ENCODE results near the gene NHEJ1.
A peak's percentile ranks its signal among the peaks of the same experiment; 100 is the strongest.

Gene NHEJ1

GRCh38 chr2:219128396-219128795 is 32.2 kb downstream of the NHEJ1 start:
- no peak for TF ChIP-seq CTCF (conservative IDR thresholded peaks at IDR 0.05; ENCODE audit: control insufficient read depth, insufficient read depth, low read depth, low read length)
- no peak overlapping the region for H3K4me3 ChIP-seq (ENCODE audit: control insufficient read depth, low read depth, low read length)
- DNase-seq (ENCODE audit: low read depth) = no peak

GRCh38 chr2:219127037-219127635 is 33.5 kb downstream of the NHEJ1 start:
- H3K4me3 ChIP-seq (ENCODE audit: control insufficient read depth, low read depth, low read length) = no peak overlapping the region
- DNase-seq (ENCODE audit: low read depth) = no peak
- no peak for TF ChIP-seq CTCF (conservative IDR thresholded peaks at IDR 0.05; ENCODE audit: control insufficient read depth, insufficient read depth, low read depth, low read length)

GRCh38 chr2:219126555-219126954 is 34.1 kb downstream of the NHEJ1 start:
- no peak for TF ChIP-seq CTCF (conservative IDR thresholded peaks at IDR 0.05; ENCODE audit: control insufficient read depth, insufficient read depth, low read depth, low read length)
- no peak overlapping the region for H3K4me3 ChIP-seq (ENCODE audit: control insufficient read depth, low read depth, low read length)
- no peak for DNase-seq (ENCODE audit: low read depth)

- peak; percentile 65 for DNase-seq (ENCODE audit: low read depth)
- no peak for TF ChIP-seq CTCF (conservative IDR thresholded peaks at IDR 0.05; ENCODE audit: control insufficient read depth, insufficient read depth, low read depth, low read length)
- H3K4me3 ChIP-seq (ENCODE audit: control insufficient read depth, low read depth, low read length) = no peak overlapping the region
Measured at GRCh38 chr2:219125886-219126270, 34.7 kb downstream of the NHEJ1 start.

- no peak overlapping the region for H3K4me3 ChIP-seq (ENCODE audit: control insufficient read depth, low read depth, low read length)
- DNase-seq (ENCODE audit: low read depth) = peak; percentile 100
- TF ChIP-seq CTCF (conservative IDR thresholded peaks at IDR 0.05; ENCODE audit: control insufficient read depth, insufficient read depth, low read depth, low read length) = no peak
Measured at GRCh38 chr2:219125225-219125885, 35.3 kb downstream of the NHEJ1 start.

- TF ChIP-seq CTCF (conservative IDR thresholded peaks at IDR 0.05; ENCODE audit: control insufficient read depth, insufficient read depth, low read depth, low read length) = no peak
- peak; percentile 84 for DNase-seq (ENCODE audit: low read depth)
- no peak overlapping the region for H3K4me3 ChIP-seq (ENCODE audit: control insufficient read depth, low read depth, low read length)
Measured at GRCh38 chr2:219124381-219125110, 36.1 kb downstream of the NHEJ1 start.

Data from fibroblast of mammary gland (primary cell).